ENCODE measurements around the gene TIGD4.
"Not testable (repeated sequence)": the region's sequence is repeated elsewhere in the genome, so short reads cannot be mapped to it uniquely, and the experiment has no call there.

TIGD4 gene

GRCh38 chr4:152780267-152780778, 793 bp upstream of the TIGD4 start:
- peak; percentile 52 for DNase-seq (ENCODE audit: low read depth)

GRCh38 chr4:152778656-152779512, 646 bp downstream of the TIGD4 start:
- peak; percentile 43 for DNase-seq (ENCODE audit: low read depth)

GRCh38 chr4:152777488-152777887, 2.0 kb downstream of the TIGD4 start:
- DNase-seq (ENCODE audit: low read depth) = no peak

GRCh38 chr4:152776352-152776751, 3.2 kb downstream of the TIGD4 start:
- DNase-seq (ENCODE audit: low read depth) = peak; percentile 44

- no peak for DNase-seq (ENCODE audit: low read depth)
Measured at GRCh38 chr4:152773953-152774352, 5.6 kb downstream of the TIGD4 start.

GRCh38 chr4:152773339-152773738, 6.2 kb downstream of the TIGD4 start:
- DNase-seq (ENCODE audit: low read depth) = no peak

- DNase-seq (ENCODE audit: low read depth) = no peak
Measured at GRCh38 chr4:152771741-152772533, 7.6 kb downstream of the TIGD4 start.

GRCh38 chr4:152765069-152765737, 14.3 kb downstream of the TIGD4 start:
- DNase-seq (ENCODE audit: low read depth) = not testable (repeated sequence)

- DNase-seq (ENCODE audit: low read depth) = no peak
Measured at GRCh38 chr4:152763796-152764195, 15.7 kb downstream of the TIGD4 start.

GRCh38 chr4:152748619-152749018, 30.9 kb downstream of the TIGD4 start:
- DNase-seq (ENCODE audit: low read depth) = no peak

GRCh38 chr4:152747444-152747843, 32.1 kb downstream of the TIGD4 start:
- DNase-seq (ENCODE audit: low read depth) = no peak

- DNase-seq (ENCODE audit: low read depth) = peak; percentile 6
Measured at GRCh38 chr4:152738827-152739226, 40.7 kb downstream of the TIGD4 start.

GRCh38 chr4:152735906-152736305, 43.6 kb downstream of the TIGD4 start:
- no peak for DNase-seq (ENCODE audit: low read depth)

- DNase-seq (ENCODE audit: low read depth) = peak; percentile 55
Measured at GRCh38 chr4:152735396-152735859, 44.1 kb downstream of the TIGD4 start.

GRCh38 chr4:152734699-152735050, 44.9 kb downstream of the TIGD4 start:
- no peak for DNase-seq (ENCODE audit: low read depth)

GRCh38 chr4:152734015-152734698, 45.4 kb downstream of the TIGD4 start:
- DNase-seq (ENCODE audit: low read depth) = no peak

GRCh38 chr4:152731997-152732396, 47.5 kb downstream of the TIGD4 start:
- DNase-seq (ENCODE audit: low read depth) = no peak

GRCh38 chr4:152729466-152729865, 50.1 kb downstream of the TIGD4 start:
- DNase-seq (ENCODE audit: low read depth) = peak; percentile 64

- no peak for DNase-seq (ENCODE audit: low read depth)
Measured at GRCh38 chr4:152728343-152728742, 51.2 kb downstream of the TIGD4 start.

GRCh38 chr4:152727784-152728183, 51.7 kb downstream of the TIGD4 start:
- DNase-seq (ENCODE audit: low read depth) = no peak

GRCh38 chr4:152724494-152724893, 55.0 kb downstream of the TIGD4 start:
- no peak for DNase-seq (ENCODE audit: low read depth)

GRCh38 chr4:152723236-152723635, 56.3 kb downstream of the TIGD4 start:
- DNase-seq (ENCODE audit: low read depth) = no peak
